Pancreas (tissue), 10 donors: Measurements from ENCODE around the gene PNPLA7. TPM values are rescaled to one million over a fixed set of nuclear protein-coding genes. Genes with fewer than 3 reads are reported as not detected.
A peak's percentile ranks its signal among the peaks of the same experiment; 100 is the strongest.

Experiments
- ATAC-seq, 4 donors: fragments of 200-7000 bp; cut with Tn5 transposase; one replicate each; pipeline versions ENCODE4 v1.8.0 to v1.9.1; 2020; ENCODE audit warnings: mild to moderate bottlenecking in 4 of 4, moderate library complexity in 4 of 4
- DNase-seq, 6 donors: peaks; one replicate each; pipeline ENCODE4 v3.0.0-alpha.2; 2020
- FAIRE-seq: peaks from 2 replicates; lab custom pipeline; 2012; peaks lifted over from hg19 to GRCh38; lab: Jason Lieb, UNC
- H3K27ac ChIP-seq, 4 donors: fragments of 200-600 bp; sonication (generic); 1 replicate in 3 of 4; 2 replicates in 1 of 4; pipeline versions ENCODE4 v1.5.0 to v1.8.0; 2020
- H3K27me3 ChIP-seq, 4 donors: fragments of 200-600 bp; one replicate each; pipeline ENCODE4 v1.8.0; 2021
- H3K36me3 ChIP-seq, 3 donors: fragments of 200-600 bp; sonication (generic) in 1 of 3; one replicate each; pipeline versions ENCODE4 v1.5.0 to v1.8.0; 2020 to 2021
- H3K4me1 ChIP-seq, 3 donors: fragments of 200-600 bp; one replicate each; pipeline ENCODE4 v1.8.0; 2021
- H3K4me3 ChIP-seq, 4 donors: fragments of 200-600 bp; sonication (generic) in 2 of 4; one replicate each; pipeline versions ENCODE4 v1.5.0 to v1.8.0; 2020 to 2021
- H3K9me3 ChIP-seq, 4 donors: fragments of 200-600 bp; one replicate each; pipeline ENCODE4 v1.8.0; 2021
- WGBS, 2 donors: extraction: QIAGEN DNeasy Blood & Tissue Kit; methylation state at CpG; one replicate each; pipeline ENCODE4 v1.1.7; 2013; 5-methylcytosine and 5-hydroxymethylcytosine counted together
- intact Hi-C, 3 donors: fragments of 100-400 bp; cut with DNase I; formaldehyde crosslinking; loops; one replicate each; pipeline versions ENCODE4 v1.11.1 to v1.14.2; 2022
- polyA plus RNA-seq, 2 donors: library from polyadenylated mRNA; stranded (reverse); fragments of 200-250 nt; gene quantifications; one replicate each; pipeline ENCODE4 v1.2.3, GENCODE V29; 2013
- total RNA-seq, 6 donors: library from RNA; stranded (reverse); fragmentation: NEBNext Ultra II Directional in 4 of 6; extraction: Animal tissue kit (Norgen Biotek cat#: 25700) in 4 of 6; gene quantifications; one replicate each; pipeline versions ENCODE4 v1.2.1 to v1.2.4, GENCODE V29; 2021 to 2023
- TF ChIP-seq, protein P1 (sequence below), 4 donors: fragments of 200-600 bp; sonication (generic) in 3 of 4; IDR thresholded peaks; one replicate each; pipeline versions ENCODE4 v1.5.0 to v1.8.0; 2021; ENCODE audit warnings: antibody characterized with exemption in 4 of 4
- donor health status: healthy with polysubstance abuse.
- donor health status: DM: no; HTN: no; CAD: no; lungs with moderate emphysema.
- donor health status: DM: no; HTN: no; CAD: no.
- donor health status: control.
- donor health status: control.
- donor health status: Bipolar disorder and iron deficiency.
- donor health status: DM: yes; HTN: yes; CAD: no.
- donor health status: DM: no; HTN: no; CAD: no.
- donor health status: DM: no; HTN: no; CAD: no.
- donor health status: DM: yes; HTN: yes; CAD: no.

PNPLA7 gene
- total and polyA plus RNA-seq, 8 donors, result 7.1 to 71.8 (median 18.0) TPM

- H3K4me3 ChIP-seq, result no peak overlapping the region
- WGBS, 2 donors, result 93 to 97% methylated on average over 26 to 28 of the region's 28 CpGs
- intact Hi-C loops, result no loop called here
- H3K27ac ChIP-seq, result no peak overlapping the region
- no peaks in the 10 kb centered on the region for H3K36me3 ChIP-seq
- no peaks in the 10 kb centered on the region for H3K9me3 ChIP-seq
- FAIRE-seq, result no peak
- H3K4me1 ChIP-seq, result peaks cover 0 to 3% (median 2%) of the 10 kb centered on the region in 3 donors
- no peaks in the 10 kb centered on the region for H3K27me3 ChIP-seq
- DNase-seq, result peak in 3 of 6 donors; percentile 30 to 77 (median 54)
- TF ChIP-seq, protein P1, sequence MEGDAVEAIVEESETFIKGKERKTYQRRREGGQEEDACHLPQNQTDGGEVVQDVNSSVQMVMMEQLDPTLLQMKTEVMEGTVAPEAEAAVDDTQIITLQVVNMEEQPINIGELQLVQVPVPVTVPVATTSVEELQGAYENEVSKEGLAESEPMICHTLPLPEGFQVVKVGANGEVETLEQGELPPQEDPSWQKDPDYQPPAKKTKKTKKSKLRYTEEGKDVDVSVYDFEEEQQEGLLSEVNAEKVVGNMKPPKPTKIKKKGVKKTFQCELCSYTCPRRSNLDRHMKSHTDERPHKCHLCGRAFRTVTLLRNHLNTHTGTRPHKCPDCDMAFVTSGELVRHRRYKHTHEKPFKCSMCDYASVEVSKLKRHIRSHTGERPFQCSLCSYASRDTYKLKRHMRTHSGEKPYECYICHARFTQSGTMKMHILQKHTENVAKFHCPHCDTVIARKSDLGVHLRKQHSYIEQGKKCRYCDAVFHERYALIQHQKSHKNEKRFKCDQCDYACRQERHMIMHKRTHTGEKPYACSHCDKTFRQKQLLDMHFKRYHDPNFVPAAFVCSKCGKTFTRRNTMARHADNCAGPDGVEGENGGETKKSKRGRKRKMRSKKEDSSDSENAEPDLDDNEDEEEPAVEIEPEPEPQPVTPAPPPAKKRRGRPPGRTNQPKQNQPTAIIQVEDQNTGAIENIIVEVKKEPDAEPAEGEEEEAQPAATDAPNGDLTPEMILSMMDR (IDR thresholded peaks at IDR 0.05), result no peak
- no peak for ATAC-seq
These were observed 85.8 kb downstream of the PNPLA7 start for GRCh38 chr9:137464291-137464999.

GRCh38 chr9:137463931-137464290, 86.3 kb downstream of the PNPLA7 start:
- Histone ChIP-seq H3K27ac (no peak overlapping the region), H3K36me3 (no peaks in the 10 kb centered on the region), H3K4me3 (no peak overlapping the region), H3K4me1 (peaks cover 0 to 3% (median 3%) of the 10 kb centered on the region in 3 donors), H3K27me3 (no peaks in the 10 kb centered on the region), H3K9me3 (no peaks in the 10 kb centered on the region)
- DNase-seq (peak in 4 of 6 donors; percentile 18 to 72 (median 45)), ATAC-seq (no peak), FAIRE-seq (no peak)
- intact Hi-C loops, result no loop called here
- 93 to 95% methylated on average over 18 of the region's 18 CpGs for WGBS, 2 donors
- TF ChIP-seq, protein P1 (IDR thresholded peaks at IDR 0.05), result no peak

GRCh38 chr9:137462986-137463930, 86.9 kb downstream of the PNPLA7 start:
- Histone ChIP-seq H3K4me3 (no peak overlapping the region), H3K27ac (no peak overlapping the region), H3K27me3 (no peaks in the 10 kb centered on the region), H3K4me1 (peaks cover 0 to 5% (median 3%) of the 10 kb centered on the region in 3 donors), H3K36me3 (no peaks in the 10 kb centered on the region), H3K9me3 (no peaks in the 10 kb centered on the region)
- FAIRE-seq (no peak), DNase-seq (peak in 3 of 6 donors; percentile 31 to 73 (median 48)), ATAC-seq (no peak)
- WGBS, 2 donors, result 91 to 95% methylated on average over 26 to 30 of the region's 30 CpGs
- intact Hi-C loops, result no loop called here
- TF ChIP-seq, protein P1 (IDR thresholded peaks at IDR 0.05), result no peak

DNA sequence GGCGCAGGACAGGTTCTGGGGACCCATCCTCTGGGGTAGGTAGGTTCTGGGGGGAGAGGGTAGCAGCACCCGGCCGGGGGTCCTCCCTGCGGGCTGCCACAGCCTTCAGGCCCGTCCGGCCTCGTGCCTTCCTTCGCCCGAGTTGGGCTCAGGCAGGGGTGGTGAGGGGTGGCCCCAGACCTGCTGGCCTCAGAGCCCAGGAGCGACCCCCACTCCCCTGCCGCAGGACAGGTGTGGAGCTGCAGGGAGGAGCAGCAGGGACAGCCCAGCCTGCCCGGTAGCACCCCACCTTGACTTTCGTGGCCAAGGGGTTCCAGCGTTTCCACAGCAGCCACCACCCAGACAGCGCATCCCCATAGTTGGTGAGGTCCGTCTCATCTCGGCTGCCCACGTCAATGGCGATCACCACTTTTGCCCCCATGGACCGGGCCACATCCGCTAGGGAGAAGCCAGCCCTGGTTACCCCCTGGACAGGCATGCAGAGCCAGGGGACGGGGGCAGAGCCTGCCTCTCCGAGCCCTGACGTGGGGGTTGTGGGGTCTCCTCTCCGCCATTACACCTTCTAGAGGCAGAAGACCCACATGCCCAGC, 87.7 kb downstream of the PNPLA7 start:
- intact Hi-C loops, result no loop called here
- DNase-seq, result peak in 4 of 6 donors; percentile 17 to 77 (median 50)

More for the DNA sequence above, 87.7 kb downstream of the PNPLA7 start:
- no peak for ATAC-seq
- no peaks in the 10 kb centered on the region for H3K9me3 ChIP-seq
- H3K36me3 ChIP-seq, result no peaks in the 10 kb centered on the region
- H3K27me3 ChIP-seq, result no peaks in the 10 kb centered on the region
- no peak for FAIRE-seq
- H3K27ac ChIP-seq, result no peak overlapping the region
- H3K4me3 ChIP-seq, result no peak overlapping the region
- peaks cover 0 to 12% (median 3%) of the 10 kb centered on the region in 3 donors for H3K4me1 ChIP-seq
- TF ChIP-seq, protein P1 (IDR thresholded peaks at IDR 0.05), result no peak
- WGBS, 2 donors, result 92 to 95% methylated on average over 20 to 25 of the region's 25 CpGs
